GM12874 (cell line): ENCODE data around the gene TPR.

ENCODE experiments used
- CTCF ChIP-seq: IDR thresholded peaks from 2 replicates; pipeline ENCODE4 v1.5.1; 2011; ENCODE audit warnings: low read depth, mild to moderate bottlenecking, control low read depth, low read length, moderate library complexity; ENCODE audit not compliant: insufficient read depth

TPR gene

GRCh38 chr1:186297439-186298045, 77.5 kb downstream of the TPR start:
- no peak for TF ChIP-seq CTCF

DNA sequence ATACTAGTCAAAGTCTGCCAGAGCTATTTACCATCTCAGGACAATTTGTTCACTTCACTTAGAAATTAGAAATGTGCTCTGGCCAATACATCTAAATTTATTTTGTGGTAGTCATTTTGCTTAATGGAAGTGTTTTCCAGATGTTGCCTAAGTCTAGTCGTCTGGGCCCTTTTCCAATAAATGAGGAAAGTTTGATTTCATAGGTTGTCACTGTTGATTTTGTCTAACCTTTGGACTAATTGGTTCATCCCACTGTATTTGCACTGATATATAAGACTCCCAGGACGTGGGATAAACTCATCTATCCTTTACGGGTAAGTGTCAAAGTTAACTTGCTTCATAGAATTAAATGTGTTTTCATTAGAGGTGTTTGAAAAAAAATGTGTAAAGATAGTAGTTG, 79.1 kb downstream of the TPR start, which contains the start of gene PRG4:
Gene PRG4, plus strand, starts transcription at position 300 of the 400 bp plus-strand sequence.
- no peak for TF ChIP-seq CTCF

DNA sequence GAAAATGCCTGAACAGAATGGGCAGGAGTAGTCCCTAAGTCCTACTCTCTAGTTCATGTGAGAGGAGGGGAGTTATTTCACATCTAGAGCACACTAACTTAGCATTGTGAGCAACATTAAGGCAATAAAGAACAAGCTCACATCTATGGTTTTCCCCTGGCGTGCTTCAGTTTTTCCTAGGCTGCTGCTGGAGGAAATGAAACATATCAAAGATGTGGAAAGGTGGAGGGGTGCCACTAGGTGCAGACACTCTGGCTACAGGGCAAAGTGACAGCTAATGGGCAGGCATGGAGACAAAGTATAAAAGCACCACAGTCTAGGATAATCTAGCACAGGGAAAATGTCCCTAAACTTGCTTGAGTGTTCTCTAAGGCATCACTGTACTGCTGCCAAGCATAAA, 82.2 kb downstream of the TPR start:
- no peak for TF ChIP-seq CTCF

DNA sequence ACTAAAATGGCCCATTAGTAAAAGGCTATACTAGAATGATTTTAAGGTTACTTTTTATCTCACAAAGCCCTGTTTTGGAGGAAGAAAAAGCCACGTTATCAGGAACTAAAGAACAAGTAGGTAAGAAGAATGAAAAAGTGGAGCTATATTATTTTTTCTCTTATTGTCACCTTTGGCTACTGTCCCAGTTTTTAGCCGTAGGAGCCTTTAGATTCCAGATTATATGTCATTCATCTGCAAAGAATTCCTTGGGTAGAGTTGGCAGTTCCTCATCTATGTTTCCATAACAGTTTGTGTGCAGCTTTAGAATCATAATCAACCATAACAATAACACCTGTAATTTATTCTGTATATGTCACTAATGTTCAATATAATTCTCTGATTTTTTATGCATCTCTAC, 83.8 kb downstream of the TPR start:
- no peak for TF ChIP-seq CTCF

DNA sequence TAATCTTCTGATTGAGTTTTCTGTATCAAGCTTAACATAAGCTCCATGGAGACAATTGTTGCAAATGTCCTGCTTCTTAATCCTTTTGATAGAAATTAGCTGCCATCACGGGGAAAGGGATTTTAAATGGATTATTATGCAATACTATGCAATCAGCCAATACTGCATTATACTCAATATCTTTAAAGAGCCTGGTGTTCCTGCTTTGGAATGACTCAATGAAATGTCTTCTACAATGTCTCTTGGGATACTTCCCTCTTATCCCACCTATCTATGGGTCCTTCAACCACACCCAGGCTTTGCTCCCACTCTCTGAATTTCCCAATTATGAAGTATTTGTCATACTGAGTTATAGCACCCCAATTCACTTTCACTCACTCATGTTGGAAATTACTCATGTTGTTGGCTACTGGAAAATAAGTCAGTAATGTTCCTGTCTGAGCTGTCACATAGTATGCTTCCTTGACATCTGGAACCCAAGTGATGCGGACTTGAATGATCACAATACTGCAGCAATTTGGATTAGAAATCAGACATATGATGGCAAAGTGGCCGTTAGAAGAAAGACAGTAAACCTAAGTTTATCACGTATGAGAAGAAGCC, 85.0 kb downstream of the TPR start:
- TF ChIP-seq CTCF, result no peak

DNA sequence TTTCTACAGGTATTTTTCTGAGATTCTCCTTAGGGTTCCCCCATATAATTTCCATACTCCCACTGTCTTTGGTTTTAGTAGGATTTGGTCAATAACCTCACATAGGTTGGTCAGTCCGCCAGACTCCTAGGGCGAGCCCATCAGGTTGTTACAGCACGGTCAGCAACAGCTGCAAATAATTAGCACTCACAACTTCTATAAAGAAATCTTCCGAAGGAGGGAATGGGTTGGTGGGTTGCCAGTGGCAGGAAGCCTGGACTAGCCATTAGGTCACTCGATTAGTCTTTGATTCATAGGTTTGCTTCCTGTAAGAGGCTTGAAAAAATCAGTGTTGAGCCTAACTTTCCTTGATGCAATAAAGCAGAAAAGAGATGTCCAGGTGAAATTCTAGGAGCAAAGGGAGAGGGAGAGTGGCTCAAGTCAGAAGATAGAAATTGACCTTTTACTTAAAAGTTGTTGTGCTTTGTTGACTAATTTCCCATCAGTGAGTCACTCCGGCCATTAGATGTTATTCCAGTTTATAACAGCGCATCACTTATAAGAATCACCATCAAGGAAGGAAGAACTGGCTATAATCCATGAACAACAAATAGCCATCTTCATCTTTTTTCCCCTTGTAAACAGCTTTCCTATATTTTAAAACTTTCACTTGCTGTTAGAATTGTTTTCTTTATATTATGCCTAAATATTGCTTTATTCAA, 88.3 kb downstream of the TPR start:
- TF ChIP-seq CTCF, result no peak

GRCh38 chr1:186283374-186283773, 91.7 kb downstream of the TPR start:
- TF ChIP-seq CTCF, result no peak
